HepG2 (cell line): Measurements from ENCODE around the gene NLRC5. TPM values are rescaled to one million over a fixed set of nuclear protein-coding genes. Genes with fewer than 3 reads are reported as not detected.

Source experiments
- ATF1 ChIP-seq: IDR thresholded peaks from 2 replicates; pipeline ENCODE4 v1.6.1; 2016; ENCODE audit warnings: mild to moderate bottlenecking, control low read depth
- ATF6 ChIP-seq: sonication (generic); formaldehyde crosslinking; conservative IDR thresholded peaks from 2 replicates; pipeline ENCODE4 v1.4.0; 2020; ENCODE audit warnings: missing genetic modification reagents
- ATM ChIP-seq: fragments of 450-650 bp; IDR thresholded peaks from 2 replicates; pipeline ENCODE4 v1.7.1; 2017; ENCODE audit warnings: mild to moderate bottlenecking, borderline replicate concordance
- BCL3 ChIP-seq: sonication (generic); formaldehyde crosslinking; IDR thresholded peaks from 2 replicates; pipeline ENCODE4 v1.5.1; 2020; ENCODE audit warnings: mild to moderate bottlenecking, missing genetic modification reagents, moderate library complexity
- KLF9 ChIP-seq: IDR thresholded peaks from 2 replicates; pipeline ENCODE4 v1.6.1; 2016; ENCODE audit warnings: low read depth
- MEIS1 ChIP-seq: sonication (generic); formaldehyde crosslinking; IDR thresholded peaks from 2 replicates; pipeline ENCODE4 v1.9.0; 2021; ENCODE audit warnings: mild to moderate bottlenecking, missing genetic modification reagents, moderate library complexity, borderline replicate concordance
- MTERF4 ChIP-seq: sonication (generic); formaldehyde crosslinking; IDR thresholded peaks from 2 replicates; pipeline ENCODE4 v1.8.0; 2023; ENCODE audit warnings: mild to moderate bottlenecking, missing genetic modification reagents
- TEAD2 ChIP-seq: sonication (generic); formaldehyde crosslinking; IDR thresholded peaks from 2 replicates; pipeline ENCODE4 v1.9.0; 2021; ENCODE audit warnings: missing genetic modification reagents
- ZNF143 ChIP-seq: sonication (generic); formaldehyde crosslinking; IDR thresholded peaks from 2 replicates; pipeline ENCODE4 v1.4.0; 2020; ENCODE audit warnings: missing genetic modification reagents
- ZNF607 ChIP-seq: sonication (generic); formaldehyde crosslinking; IDR thresholded peaks from 2 replicates; pipeline ENCODE4 v1.5.1; 2020; ENCODE audit warnings: missing genetic modification reagents, mild to moderate bottlenecking, borderline replicate concordance
- polyA plus RNA-seq, 8 experiments: library from polyadenylated mRNA; depleted of rRNA in 3 of 8; stranded (reverse) in 7 of 8; unstranded in 1 of 8; fragments of >200 nt; fragmentation: Illumina TruSeq in 4 of 8; extraction: Trizol in 4 of 8; gene quantifications; 2 replicates each; pipeline versions ENCODE4 v1.2.1 to v1.2.3, GENCODE V29; 2011 to 2016; ENCODE audit warnings: low read depth in 4 of 8, missing spikeins in 1 of 8, mixed read lengths in 1 of 8; ENCODE audit not compliant: insufficient read depth in 1 of 8
- total RNA-seq, 5 experiments: library from RNA; depleted of rRNA; stranded (reverse); fragments of >200 nt; fragmentation: Illumina TruSeq; extraction: Trizol; gene quantifications; 2 replicates each; pipeline ENCODE4 v1.2.3, GENCODE V29; 2016; ENCODE audit warnings: low read depth in 1 of 5
- TF ChIP-seq, protein P1 (sequence below): sonication (generic); formaldehyde crosslinking; conservative IDR thresholded peaks from 2 replicates; pipeline ENCODE4 v1.5.0; 2020; ENCODE audit warnings: missing genetic modification reagents
- TF ChIP-seq, protein P2 (sequence below): sonication (generic); formaldehyde crosslinking; conservative IDR thresholded peaks from 2 replicates; pipeline ENCODE4 v1.4.0; 2020; ENCODE audit warnings: missing genetic modification reagents
- TF ChIP-seq, protein P3 (sequence below): sonication (generic); formaldehyde crosslinking; IDR thresholded peaks from 2 replicates; pipeline ENCODE4 v1.4.0; 2020; ENCODE audit warnings: mild to moderate bottlenecking, missing genetic modification reagents
- TF ChIP-seq, protein P4 (sequence below): sonication (generic); formaldehyde crosslinking; IDR thresholded peaks from 2 replicates; pipeline ENCODE4 v1.8.1; 2023; ENCODE audit warnings: mild to moderate bottlenecking, moderate library complexity, missing genetic modification reagents

Gene NLRC5
- total and polyA plus RNA-seq, 2 of the 13 experiments (the other 11 are each of a cell fraction or from before 2014, with no cell fraction given) = 6.3 to 12.7 TPM

DNA sequence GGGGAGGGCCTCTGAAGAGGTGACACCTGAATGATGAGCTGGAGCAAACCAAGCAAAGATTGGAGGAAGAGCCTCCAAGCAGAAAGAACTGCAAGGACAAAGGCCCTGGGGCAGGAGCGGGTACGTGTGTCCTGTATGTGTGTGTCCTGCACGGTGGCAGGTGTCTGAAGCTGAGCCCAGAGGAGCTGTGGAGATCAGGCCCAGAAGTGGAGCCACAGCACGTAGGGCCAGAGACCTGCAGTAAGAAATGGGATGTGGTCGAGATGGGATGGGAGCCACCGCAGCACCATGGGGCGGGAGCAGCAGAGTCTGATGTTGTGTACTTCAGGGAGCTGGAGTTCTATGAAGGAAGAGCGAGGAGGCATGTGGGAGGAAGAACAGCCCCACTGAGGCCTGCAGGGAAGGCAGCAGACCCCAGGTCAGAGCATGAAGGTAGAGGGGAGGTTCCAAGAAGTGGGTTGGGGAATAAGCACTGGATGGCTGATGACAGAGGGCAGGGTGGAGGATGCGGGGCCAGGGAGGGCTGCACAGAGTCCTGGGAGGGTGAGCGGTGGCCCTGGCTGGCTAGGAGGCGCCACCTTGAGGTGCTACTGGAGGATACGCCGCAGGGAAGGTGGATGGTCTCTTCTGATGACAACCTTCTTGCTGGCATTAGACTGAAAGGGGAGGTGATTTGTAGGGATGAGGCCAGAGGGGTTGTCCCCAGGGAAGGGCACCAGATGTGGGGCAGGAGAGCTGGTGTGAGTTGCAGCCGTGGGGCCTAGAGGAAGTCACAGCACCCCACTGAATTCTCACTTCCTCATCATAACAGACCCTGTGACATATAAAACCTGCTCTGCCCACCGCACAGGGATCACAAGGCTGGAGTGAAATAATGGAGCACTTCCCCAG, 38.2 kb upstream of the NLRC5 start (continued):
- TF ChIP-seq, protein P1, sequence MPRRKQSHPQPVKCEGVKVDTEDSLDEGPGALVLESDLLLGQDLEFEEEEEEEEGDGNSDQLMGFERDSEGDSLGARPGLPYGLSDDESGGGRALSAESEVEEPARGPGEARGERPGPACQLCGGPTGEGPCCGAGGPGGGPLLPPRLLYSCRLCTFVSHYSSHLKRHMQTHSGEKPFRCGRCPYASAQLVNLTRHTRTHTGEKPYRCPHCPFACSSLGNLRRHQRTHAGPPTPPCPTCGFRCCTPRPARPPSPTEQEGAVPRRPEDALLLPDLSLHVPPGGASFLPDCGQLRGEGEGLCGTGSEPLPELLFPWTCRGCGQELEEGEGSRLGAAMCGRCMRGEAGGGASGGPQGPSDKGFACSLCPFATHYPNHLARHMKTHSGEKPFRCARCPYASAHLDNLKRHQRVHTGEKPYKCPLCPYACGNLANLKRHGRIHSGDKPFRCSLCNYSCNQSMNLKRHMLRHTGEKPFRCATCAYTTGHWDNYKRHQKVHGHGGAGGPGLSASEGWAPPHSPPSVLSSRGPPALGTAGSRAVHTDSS (CRISPR knock-in tag) = no peak
- TF ChIP-seq, protein P2, sequence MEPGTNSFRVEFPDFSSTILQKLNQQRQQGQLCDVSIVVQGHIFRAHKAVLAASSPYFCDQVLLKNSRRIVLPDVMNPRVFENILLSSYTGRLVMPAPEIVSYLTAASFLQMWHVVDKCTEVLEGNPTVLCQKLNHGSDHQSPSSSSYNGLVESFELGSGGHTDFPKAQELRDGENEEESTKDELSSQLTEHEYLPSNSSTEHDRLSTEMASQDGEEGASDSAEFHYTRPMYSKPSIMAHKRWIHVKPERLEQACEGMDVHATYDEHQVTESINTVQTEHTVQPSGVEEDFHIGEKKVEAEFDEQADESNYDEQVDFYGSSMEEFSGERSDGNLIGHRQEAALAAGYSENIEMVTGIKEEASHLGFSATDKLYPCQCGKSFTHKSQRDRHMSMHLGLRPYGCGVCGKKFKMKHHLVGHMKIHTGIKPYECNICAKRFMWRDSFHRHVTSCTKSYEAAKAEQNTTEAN (CRISPR knock-in tag) = no peak
- TF ChIP-seq MEIS1 (CRISPR knock-in tag) (no peak), KLF9 (no peak), ATF6 (CRISPR knock-in tag) (no peak), ATM (no peak), TEAD2 (CRISPR knock-in tag) (no peak), ATF1 (CRISPR knock-in tag) (no peak), ZNF143 (CRISPR knock-in tag) (no peak), BCL3 (CRISPR knock-in tag) (peak; percentile 81; the same call in 1 of the 2 replicates), MTERF4 (CRISPR knock-in tag) (no peak), ZNF607 (CRISPR knock-in tag) (no peak)
- TF ChIP-seq, protein P3, sequence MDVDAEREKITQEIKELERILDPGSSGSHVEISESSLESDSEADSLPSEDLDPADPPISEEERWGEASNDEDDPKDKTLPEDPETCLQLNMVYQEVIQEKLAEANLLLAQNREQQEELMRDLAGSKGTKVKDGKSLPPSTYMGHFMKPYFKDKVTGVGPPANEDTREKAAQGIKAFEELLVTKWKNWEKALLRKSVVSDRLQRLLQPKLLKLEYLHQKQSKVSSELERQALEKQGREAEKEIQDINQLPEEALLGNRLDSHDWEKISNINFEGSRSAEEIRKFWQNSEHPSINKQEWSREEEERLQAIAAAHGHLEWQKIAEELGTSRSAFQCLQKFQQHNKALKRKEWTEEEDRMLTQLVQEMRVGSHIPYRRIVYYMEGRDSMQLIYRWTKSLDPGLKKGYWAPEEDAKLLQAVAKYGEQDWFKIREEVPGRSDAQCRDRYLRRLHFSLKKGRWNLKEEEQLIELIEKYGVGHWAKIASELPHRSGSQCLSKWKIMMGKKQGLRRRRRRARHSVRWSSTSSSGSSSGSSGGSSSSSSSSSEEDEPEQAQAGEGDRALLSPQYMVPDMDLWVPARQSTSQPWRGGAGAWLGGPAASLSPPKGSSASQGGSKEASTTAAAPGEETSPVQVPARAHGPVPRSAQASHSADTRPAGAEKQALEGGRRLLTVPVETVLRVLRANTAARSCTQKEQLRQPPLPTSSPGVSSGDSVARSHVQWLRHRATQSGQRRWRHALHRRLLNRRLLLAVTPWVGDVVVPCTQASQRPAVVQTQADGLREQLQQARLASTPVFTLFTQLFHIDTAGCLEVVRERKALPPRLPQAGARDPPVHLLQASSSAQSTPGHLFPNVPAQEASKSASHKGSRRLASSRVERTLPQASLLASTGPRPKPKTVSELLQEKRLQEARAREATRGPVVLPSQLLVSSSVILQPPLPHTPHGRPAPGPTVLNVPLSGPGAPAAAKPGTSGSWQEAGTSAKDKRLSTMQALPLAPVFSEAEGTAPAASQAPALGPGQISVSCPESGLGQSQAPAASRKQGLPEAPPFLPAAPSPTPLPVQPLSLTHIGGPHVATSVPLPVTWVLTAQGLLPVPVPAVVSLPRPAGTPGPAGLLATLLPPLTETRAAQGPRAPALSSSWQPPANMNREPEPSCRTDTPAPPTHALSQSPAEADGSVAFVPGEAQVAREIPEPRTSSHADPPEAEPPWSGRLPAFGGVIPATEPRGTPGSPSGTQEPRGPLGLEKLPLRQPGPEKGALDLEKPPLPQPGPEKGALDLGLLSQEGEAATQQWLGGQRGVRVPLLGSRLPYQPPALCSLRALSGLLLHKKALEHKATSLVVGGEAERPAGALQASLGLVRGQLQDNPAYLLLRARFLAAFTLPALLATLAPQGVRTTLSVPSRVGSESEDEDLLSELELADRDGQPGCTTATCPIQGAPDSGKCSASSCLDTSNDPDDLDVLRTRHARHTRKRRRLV (CRISPR knock-in tag) = no peak
- TF ChIP-seq, protein P4, sequence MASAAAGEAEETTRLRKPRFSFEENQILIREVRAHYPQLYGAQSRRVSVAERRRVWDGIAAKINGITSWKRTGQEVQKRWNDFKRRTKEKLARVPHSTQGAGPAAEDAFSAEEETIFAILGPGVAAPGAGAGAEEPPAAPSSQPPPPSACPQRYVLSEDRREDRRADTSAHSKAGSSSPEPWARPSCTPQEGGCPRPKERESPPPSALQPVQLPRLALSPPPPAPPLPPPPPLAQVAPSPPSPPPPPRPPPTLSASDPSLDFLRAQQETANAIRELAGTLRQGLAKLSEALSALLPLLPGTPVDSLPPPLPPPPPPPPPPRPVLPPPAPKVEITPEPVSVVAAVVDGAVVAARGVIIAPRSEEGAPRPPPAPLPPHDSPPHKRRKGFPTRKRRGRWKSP = no peak
